GM18498 (cell line): ENCODE data around the gene EFCAB6.

ENCODE experiments used
- ATAC-seq: cut with Tn5 transposase; IDR thresholded peaks from one replicate; pipeline ENCODE4 v1.9.1; 2021; ENCODE audit warnings: mild to moderate bottlenecking, moderate library complexity; ENCODE audit not compliant: unreplicated experiment

The EFCAB6 gene

DNA sequence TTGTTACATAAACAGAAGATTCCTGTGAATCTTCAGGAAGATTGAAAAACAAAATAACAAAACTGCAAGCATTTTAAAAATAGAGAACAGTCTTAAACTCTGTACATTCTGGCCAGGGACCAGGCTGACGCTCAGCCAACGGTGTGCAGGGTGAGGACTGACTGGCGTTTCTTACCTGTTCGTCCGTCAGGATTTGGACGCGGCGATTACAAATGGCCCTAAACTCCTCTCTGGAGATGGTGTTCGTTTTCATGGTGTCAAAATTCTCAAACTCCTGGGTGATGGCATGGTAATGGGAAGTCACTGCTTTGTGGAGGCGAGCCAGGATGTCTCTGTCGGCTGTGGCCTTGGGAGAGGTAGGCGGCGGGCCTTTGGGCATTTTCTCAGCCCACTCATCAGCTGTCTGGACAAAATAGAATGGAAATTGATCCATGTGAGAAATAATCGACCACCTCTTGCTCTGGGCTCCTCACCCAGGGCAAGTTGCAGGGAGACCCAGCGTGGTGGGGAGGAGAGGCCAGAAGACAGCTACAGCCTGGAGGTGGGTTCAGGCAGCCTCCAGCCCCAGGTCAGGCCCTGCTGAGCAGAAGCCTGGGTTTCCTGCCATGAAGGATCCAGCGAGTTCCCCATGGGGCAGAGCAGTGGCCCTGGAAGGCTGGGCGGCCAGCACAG is 257.3 kb downstream of the EFCAB6 start:
- ATAC-seq, result no peak

DNA sequence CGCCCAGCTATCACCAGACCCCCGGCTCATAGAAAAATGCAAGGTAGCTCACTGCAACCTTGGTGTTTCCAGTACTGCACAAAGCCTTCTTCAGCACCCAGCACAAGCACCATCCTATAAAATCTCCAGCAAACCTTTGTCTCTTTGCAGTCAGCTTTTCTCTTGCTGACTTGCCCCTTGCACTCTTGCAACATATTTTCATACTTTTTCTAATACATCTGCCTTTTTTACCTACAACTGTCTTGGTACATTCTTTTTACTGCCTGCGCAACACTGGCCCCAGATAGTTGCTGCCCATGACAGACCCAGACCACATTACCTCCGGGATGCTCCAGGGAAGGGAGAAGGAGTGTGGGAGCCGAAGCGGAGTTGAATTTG is 257.9 kb downstream of the EFCAB6 start:
- no peak for ATAC-seq

DNA sequence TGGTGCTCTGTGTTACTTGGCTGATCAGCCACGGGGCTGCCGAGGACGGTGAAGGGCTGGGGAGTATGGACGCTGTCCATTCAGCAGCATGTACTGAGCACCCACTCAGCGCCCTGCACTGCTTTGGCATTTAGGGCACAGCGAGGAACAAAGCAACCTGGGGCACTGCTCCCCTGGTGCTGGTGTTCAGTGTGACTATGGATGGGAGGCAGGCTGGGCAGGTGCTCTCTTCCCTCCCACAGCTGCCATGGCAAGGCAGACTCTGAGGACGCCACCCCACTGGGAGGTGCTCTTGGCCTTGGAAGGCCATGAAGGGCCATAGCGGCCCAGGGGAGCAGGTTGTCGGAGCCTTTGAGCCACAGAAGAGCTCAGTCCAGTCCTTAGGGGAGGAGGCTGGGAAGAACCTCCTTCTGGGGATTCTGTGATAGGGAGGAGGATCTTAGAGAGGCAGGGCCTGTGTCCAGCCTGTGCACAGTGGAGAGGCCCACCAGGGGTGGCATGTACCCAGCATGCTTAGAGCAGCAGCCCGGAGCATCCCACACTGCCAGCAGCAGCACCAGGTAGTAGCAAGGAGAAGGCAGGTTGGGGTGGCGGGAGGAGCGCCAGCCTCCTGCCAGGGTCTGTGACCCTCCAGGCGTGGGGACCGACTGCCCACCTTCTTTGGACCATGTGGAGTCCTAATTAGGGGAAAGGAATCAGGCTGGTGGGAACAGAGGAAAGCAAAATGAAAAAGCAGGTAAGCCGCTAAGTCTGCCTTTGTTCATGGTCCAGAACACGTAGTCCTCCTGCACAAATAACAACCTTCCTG is 258.4 kb downstream of the EFCAB6 start:
- ATAC-seq, result no peak

DNA sequence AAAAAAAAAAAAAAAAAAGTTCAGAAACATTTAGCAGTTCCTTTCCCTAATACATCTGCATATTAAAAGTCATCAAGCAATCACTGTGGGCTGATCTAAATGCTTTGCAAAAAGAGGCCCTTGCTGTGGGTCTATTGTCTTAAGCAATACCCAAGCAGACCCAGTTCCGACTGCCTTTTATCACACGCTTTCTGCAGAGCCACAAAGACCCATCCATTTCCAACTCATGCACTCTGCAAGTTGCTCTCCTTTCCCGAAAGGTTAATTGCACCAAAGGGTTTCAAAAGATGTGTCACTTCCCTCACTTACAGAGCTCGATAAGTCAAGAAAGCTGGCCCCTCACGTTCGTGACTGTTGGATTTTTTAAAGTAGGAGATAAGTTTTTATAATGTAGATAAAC is 261.4 kb downstream of the EFCAB6 start:
- no peak for ATAC-seq

DNA sequence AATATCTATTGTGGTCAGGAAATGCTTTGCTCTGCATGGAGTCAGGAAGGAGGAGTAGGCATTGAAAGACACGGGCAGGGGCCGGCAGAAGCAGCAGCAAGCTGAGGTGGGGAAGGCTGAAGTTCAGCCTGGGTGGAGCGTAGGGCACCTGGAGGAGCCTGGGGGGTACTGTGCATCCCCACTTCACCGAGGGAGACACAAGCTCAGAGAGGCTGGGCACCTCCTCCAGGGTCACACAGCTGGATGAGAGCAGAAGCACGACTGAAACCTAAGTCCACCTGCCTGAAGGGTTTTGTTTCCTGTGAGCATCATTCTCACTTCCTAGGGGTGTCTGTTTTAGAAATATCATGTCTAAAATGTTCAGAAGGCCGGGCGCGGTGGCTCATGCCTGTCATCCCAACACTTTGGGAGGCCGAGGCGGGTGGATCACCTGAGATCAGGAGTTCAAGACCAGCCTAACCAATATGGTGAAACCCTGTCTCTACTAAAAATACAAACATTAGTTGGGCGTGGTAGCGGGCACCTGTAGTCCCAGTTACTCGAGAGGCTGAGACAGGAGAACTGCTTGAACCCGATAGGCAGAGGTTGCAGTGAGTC is 262.0 kb downstream of the EFCAB6 start:
- ATAC-seq, result no peak

DNA sequence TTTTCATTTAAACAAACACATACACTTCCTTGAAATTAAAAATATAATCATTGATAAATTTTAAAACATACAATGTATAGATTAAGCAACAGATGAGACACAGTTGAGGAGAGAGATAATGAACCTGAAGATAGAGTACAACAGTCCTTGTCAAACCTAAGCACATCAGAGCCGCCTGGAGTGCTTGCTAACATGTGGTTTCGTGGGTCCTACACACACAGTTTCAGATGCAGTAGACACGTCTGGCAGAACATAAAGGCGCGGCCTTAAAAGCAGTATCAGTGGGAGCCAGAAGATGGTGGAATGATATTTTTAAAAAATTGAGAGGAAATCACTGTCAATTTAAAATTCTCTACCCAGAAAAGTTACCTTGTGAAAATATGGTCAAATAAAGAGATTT is 265.9 kb downstream of the EFCAB6 start:
- no peak for ATAC-seq

DNA sequence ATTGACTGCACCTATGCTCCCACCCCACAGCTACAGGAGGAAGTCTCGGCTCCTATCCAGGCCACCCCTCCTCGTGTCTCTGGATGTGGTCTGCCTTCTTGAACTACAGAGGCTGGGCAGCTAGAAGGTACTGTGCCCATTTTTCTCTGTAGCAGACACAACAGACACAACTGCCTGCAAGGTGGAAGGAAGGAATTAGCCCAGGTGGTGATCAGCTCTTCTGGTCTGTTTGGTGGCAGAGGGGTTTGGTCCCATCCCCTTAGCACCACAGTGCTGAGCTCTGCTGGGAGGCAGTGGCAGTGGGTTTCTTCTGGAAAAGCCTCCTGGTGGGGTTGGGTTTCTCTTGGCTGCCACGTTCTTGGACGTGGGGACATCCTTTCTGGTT is 267.8 kb downstream of the EFCAB6 start:
- no peak for ATAC-seq

DNA sequence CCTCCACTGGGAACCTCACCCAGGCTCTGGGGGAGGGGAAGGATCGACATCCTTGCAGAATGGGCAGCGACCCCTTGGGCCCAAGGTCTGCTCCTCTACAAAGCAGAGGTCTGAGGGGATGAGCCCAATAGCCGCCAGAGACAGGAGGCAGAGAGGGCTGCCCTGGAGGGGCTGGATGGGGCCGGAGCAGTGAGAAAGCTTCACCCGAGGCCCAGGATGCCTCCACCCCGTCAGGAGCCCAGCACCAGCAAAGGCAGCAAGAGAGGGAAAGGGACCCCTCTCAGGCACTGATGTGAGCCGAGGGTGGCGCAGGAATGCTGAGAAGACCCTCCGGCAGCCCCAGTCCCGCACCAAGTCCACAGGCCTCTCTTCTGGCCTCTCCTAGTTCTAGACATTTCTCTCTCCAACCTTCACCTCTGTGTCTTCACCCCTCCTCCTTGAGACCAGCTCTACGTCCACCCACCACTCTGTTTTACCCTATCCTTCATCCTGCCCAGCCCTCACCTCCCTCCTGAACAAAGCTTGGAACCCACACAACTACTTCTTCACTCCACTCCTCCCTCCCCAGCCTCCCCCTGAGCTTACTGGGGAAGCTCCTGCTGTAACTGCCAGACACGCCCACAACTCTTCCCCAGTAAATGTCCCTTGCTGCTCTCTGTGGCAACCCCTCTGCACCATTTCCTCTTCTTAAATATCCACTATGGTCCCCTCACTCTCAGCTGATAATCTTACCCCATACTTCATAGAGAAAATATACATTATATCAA is 268.4 kb downstream of the EFCAB6 start:
- no peak for ATAC-seq

DNA sequence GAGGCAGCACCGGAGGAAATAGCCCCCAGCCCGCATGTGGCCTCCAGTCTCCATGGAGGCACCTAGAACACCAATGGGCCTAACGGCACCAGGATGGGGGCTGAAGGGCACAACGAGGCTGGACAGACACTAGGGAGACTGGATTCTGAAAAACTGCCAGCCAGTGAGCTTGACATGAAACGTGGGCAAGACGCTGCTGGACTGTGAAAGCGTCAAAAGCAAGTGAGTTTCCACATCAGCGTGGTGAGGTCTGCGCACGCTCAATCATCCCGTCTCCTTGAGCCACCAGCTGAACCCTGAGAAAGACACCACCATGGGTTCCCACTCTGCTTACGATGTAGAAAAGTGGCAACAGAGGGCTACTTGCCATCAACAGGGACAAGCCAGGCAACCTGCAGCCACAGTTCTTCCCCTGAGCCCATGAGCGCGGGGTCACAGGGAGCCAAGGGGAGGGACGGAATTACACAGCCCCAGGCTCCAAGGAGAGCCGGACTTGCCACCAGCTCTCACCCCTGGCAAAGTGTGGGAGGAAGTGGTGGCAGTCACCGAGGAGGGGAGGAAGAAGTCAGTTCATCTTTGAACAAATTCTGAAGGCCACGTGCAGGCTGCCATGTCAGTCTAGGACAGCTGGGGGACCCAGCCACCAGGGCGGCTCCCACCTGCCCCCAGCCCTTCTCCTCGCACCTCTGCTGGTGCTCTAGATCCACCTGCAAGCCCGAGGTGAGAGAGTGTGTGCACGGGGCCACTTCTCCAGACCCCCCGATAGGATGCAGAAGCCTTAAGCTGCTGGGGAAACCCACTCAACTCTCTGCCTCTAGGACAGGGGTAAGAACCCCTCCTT is 269.2 kb downstream of the EFCAB6 start:
- ATAC-seq, result no peak

DNA sequence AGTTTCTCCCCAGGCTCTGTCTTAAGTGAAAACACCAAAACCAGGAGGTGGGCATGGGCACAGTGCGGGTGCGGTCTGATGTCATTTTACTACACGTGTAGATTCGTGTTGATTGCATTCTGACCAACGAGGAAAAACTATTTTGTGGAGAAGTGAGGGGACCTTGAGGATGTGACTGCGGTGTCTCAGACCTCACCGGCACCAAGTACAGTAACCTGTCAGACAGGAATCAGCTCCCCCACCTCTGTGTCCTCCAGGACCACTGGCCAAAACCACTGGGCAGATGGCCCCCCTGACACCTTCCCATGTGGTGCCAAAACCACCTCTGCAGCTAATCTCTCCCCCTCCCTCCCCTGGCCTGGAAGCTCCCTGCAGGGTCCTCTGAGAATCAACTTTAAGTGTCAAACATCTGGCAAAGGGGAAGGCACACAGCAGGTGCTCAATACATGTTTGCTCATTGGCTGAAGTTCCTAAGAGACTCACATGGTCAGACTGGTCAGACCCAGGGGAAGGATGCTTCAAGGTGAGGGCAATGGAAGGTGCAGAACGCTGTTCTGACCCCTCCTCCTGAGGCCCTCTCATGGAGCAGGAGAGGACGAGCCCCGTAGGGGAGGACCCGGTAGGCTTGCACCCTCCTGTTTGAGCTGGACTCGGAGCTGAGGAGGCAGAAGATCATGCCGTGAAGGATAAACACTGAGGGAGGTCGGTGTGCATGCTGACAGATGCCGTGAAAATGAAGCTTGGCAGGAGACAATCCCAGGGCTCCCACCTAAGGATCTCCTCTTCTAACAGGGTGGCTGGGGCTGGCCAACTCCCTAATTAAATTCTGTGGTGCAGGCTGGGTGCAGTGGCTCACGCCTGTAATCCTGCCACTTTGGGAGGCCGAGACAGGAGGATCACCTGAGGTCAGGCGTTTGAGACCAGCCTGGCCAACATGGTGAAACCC is 270.4 kb downstream of the EFCAB6 start:
- ATAC-seq, result no peak

DNA sequence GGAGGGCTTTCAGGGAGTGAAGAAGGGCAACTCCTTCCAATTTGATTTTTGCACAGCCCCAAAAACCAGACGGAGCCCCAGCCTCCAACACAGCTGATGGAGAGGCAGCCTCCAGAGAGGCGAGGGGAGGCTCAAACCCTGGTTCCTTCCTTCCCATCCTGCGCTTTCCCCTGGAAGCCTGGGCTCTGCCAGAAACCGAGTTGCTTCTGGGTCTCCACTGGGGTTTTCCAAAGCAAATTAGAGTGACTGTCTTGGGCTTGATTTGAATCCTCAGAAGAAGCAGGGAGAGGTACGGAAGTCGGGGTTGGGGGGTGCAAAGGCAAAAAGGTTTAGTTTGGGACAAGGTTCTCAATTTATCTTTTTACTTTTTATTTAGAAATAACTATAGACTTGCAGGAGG is 271.1 kb downstream of the EFCAB6 start:
- no peak for ATAC-seq

DNA sequence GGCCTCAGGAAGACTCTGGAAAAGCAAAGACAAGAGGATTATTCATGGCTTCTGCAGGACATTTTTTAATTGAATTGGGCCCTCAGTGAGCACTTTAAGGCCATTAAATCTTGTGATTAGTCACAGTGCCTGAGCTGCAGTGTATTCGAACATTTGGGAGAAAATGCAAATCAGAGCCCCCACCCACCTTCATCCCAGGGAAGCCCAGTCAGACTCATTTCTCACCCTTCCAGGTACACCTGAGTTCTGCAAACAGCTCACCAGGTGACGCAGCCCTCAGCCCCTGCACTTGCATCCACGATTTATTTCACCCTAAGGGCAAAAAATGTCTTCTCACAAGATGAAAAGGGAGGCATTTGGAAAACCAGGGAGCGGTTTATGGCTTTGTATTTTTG is 271.6 kb downstream of the EFCAB6 start:
- no peak for ATAC-seq

DNA sequence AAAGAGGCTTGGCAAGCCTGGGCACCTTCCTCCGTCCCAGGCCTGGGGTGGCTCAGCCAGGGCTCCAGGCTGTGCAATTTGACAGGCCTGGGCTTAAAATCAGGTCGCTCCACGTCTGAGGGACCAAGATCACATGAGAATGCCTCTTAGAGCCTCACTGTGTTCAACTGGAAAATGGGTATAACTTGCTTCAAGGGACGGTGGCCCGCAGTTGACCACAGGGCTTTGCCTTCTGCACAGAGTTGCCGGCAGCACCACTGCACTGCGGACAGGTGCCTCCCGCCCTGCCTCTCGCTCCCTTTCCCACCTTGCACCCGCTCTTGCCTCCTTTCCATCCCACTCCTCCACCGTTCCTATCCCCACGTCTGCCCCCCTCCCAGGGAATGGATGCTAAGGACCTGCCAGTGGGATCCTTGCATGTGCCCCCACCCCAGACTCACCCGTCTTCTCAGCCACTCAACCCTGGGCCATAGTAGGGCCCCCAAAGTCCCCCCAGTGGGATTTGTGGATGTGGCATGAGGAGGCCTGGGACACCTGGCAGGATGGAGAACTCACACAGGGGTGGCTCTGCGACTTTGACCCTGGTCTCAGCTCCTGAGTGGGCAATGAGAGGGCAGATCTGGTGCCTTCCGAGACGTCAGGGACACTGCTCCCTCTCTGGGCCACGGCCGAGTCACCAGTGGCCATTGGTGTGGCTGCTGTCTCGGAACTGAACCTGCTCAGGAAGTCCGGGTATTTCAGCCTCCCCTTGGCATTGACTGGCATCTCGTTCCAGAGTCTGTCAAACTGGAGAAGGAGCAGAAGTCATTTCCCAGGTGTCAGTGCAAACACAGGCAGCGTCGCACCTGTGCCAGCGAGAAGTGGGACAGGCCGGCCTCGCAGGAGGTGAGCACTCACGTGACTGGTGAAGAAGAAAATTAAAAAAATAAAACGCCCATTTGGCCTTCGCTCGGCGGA is 272.3 kb downstream of the EFCAB6 start:
- ATAC-seq, result no peak

DNA sequence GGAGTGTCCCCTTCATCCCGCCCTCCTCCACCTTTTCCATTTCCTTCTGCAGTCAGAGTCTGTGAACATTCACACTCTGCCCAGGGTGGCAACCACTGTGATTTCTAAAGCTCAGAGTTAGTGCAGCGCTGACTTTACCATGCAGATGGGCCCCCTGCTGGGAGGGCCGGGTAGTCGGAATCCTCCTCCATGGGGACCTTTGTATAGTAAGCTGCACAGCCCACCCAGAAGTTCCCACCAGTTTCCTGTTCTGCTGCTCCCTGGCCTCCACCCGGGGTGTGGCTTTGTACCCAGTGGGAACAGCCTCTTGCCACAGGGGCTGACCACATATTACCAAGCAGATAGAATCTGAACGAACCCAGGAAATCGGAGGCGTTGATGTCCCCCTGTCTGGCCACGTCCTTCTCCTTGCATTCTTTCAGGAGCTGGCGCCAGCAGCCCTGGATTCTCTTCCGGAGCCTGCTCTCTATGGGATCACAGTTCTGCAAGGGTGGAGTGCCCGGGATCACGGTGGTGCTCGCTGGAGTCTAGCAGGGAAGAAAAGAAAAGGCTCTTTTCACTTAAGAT is 275.0 kb downstream of the EFCAB6 start:
- no peak for ATAC-seq

DNA sequence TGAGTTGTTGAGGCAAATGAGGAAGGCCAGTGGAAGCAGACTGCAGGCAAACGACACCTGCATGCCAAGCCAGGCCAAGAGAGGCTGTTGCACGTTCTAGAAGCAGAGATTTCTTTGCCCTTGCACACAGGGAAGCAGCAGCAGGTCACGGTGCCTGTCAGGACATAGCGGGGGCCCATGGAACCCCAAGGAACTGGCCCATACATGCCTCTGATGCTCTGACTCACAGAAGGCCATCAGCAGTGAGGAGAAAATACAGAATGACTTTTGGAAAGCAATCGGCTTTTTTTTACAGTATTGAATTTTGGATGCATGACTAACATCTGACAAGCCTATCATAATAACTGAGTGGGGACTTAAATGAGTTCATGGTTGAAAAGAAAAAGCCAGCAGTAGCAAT is 276.4 kb downstream of the EFCAB6 start:
- no peak for ATAC-seq

DNA sequence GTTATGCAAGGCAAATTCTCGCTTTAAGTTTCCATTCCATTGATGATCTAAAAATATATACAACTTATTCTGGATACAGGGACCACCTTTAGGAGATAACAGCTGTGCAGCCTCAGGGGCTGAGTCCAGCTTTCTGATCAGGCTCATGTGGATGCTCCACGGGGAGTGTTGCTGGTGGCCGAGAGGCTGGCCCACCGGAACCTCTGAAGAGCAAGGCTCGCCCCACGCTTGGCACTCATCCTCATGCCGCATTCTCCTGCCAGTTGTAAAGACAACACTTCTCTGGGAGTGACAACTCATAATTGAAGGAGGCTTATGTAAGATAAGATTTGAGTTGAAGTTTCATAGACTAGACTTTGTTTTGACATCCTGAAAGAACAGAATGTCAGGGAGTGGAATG is 276.8 kb downstream of the EFCAB6 start:
- ATAC-seq, result no peak

DNA sequence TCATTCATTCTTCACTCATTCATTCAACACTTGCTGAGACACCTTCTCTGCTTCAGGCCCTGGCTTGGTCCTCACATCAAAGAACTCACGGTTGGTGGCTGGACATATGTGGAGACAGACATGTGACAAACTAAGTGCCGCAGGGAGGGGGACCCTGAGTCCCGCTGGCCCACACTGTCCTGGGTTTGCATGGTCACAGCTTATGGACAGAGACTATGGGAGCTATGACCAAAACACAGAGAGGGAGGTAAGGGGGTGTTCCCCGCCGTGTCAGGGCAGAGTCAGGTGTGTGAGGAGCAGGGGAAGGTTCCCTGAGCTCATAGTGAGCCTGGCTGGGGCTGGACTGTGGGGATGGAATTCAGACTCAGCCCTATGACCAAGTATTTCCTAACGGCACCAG is 277.2 kb downstream of the EFCAB6 start:
- no peak for ATAC-seq
